Tibial nerve (tissue), 4 donors: ENCODE measurements around the gene ARTN.

Experiments used
- CTCF ChIP-seq, 5 experiments: fragments of 200-600 bp in 3 of 5; fragments of 450-650 bp in 2 of 5; sonication (generic) in 3 of 5; IDR thresholded peaks; one replicate each; pipeline ENCODE4 v1.5.1; 2016 to 2019; ENCODE audit warnings: antibody characterized with exemption in 5 of 5, mild to moderate bottlenecking in 3 of 5, moderate library complexity in 2 of 5
- EP300 ChIP-seq, 2 donors: sonication (generic); formaldehyde crosslinking; IDR thresholded peaks; one replicate each; pipeline ENCODE4 v1.6.1; 2017; ENCODE audit warnings: antibody characterized with exemption in 2 of 2, mild to moderate bottlenecking in 1 of 2

GRCh38 chr1:43982808-43983207 lies 49.2 kb downstream of the ARTN start:
- TF ChIP-seq CTCF (IDR thresholded peaks at IDR 0.05) (no peak), EP300 (IDR thresholded peaks at IDR 0.05) (no peak)
